WI38 (cell line): Measurements from ENCODE around the gene GATA6.
A peak's percentile ranks its signal among the peaks of the same experiment; 100 is the strongest.

ENCODE experiments used
- H3K4me3 ChIP-seq: 2 replicates; pipeline ENCODE4 v1.5.1; 2011; ENCODE audit warnings: low read depth, mild to moderate bottlenecking, control low read depth, low read length
- TF ChIP-seq, protein P1 (sequence below): IDR thresholded peaks from 2 replicates; pipeline ENCODE4 v1.5.1; 2012; ENCODE audit warnings: low read depth, mild to moderate bottlenecking, control low read depth, low read length

Gene GATA6

DNA sequence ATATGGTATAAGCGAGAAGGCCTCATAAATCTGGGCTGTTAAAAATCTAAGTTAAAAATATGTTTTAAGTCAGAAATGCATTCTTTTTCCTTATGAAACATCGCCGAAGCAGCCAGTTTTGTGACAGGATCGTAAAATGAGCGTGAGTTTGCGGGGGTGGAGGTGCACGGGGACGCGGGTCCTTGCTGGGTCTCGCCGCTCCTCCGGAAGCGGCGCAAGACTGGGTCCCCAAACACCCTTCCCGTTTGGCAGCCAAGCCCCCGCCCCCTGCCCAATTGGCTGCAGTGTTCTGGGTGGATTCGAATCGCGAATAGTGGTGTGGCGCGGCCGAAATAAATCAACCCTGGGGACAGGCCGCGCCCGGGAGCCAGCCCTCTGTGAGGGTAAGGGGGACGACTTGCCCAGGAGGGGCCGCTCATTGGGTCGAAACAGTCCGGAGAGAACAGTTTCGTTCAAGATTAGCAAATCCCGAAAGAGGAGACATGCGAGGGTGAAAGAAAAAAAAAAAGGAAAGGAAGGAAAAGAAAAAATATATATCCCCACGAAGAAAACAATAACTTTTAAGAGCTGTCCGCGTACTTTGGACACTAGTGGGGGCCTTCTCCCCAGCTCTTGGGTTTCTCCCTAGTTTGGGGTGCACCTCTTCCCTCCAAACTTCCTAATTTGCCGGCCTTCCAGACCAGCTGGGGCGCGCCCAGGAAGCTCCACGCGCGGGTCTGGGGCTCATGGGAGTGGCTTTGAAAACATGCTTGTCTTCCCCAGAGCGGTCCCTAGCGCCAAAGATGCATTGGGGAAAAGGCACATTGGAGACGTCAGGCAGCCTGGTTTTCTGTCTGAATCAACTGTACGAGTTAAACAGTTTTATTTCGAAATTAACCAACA lies 3.1 kb upstream of the GATA6 start:
- TF ChIP-seq, protein P1, sequence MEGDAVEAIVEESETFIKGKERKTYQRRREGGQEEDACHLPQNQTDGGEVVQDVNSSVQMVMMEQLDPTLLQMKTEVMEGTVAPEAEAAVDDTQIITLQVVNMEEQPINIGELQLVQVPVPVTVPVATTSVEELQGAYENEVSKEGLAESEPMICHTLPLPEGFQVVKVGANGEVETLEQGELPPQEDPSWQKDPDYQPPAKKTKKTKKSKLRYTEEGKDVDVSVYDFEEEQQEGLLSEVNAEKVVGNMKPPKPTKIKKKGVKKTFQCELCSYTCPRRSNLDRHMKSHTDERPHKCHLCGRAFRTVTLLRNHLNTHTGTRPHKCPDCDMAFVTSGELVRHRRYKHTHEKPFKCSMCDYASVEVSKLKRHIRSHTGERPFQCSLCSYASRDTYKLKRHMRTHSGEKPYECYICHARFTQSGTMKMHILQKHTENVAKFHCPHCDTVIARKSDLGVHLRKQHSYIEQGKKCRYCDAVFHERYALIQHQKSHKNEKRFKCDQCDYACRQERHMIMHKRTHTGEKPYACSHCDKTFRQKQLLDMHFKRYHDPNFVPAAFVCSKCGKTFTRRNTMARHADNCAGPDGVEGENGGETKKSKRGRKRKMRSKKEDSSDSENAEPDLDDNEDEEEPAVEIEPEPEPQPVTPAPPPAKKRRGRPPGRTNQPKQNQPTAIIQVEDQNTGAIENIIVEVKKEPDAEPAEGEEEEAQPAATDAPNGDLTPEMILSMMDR, result no peak
- H3K4me3 ChIP-seq, result no peak overlapping the region

DNA sequence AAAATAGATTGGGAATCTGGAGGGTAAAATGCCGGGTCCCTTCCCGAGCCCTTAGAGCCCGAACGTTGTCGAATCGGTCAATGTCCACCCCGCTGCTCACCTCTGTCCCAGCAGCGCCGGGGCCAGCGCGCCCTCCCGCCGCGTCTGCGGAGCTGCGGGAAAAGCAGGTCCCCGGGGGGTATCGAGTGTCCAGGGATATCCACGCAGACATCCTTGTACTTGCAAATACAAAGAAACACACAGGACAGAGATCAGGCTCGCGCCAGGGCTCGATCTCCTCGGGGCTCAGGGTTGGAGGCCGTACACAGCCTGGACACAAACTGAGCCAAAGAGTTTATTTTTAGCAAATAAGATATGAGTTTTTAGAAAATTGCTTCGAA lies 2.3 kb upstream of the GATA6 start:
- no peak overlapping the region for H3K4me3 ChIP-seq
- TF ChIP-seq, protein P1, result no peak

DNA sequence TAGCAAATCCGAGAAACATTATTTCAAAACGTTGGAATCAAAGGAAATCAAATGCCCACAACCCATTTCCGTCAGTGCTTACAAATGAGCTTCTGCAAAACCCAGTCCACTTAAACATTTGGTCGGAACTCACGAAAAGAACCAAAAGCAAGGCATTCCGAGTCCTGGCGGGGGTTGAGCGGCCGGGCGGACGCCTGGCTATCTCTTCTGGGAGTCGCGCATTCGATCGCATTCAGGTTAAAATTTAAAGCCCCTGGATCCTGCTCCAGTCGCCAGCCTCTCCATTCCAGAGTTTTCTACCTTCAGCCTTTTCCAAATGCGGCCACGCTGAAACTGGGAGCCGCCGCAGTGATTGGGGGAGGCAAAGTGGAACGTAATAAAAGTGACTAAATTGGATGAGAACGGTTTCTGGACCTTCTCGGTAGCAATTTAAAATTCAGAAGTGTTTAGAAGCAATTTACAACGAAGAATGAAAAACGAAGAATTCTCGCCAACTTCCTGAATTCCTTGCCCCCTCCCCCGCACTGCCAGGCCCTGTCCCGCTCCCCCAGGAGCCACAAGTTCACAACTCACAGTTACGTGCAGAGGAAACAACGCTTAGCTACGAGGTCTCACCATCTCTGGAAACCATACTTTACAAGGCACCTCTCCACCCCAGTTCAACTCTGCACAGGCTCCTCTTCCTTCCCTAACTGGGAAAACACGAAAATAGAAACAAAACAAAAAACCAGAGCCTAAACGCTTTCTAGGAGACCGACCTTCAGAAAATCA lies 1.7 kb upstream of the GATA6 start:
- no peak overlapping the region for H3K4me3 ChIP-seq
- TF ChIP-seq, protein P1, result no peak

DNA sequence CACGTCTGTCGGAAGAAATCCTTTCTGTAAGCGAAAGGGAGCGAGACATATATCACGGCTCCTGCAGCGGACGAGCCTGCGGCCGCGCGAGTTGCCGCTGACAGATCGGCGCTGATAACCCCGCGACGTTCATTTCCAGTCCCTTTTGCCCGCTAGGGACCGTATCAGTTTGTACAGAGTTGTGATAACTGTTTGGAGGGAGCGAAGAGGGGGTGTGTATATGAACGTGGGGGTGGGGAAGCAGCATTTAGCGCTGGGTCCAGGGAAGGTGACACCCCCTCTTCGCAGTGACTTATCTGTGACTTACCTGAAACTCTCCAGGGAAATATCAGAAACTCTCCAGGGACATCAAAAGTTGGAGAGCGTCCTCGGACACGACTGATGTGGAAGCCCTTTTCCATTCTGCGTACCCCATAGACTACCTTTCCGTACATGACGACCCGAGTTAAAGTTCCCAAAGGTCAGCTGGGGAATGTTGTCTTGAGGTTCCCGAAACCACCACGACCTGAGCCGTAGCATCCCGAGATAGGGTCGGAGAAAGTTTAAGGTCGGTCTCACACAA lies 948 bp upstream of the GATA6 start:
- H3K4me3 ChIP-seq, result peak overlapping the region; percentile 86

DNA sequence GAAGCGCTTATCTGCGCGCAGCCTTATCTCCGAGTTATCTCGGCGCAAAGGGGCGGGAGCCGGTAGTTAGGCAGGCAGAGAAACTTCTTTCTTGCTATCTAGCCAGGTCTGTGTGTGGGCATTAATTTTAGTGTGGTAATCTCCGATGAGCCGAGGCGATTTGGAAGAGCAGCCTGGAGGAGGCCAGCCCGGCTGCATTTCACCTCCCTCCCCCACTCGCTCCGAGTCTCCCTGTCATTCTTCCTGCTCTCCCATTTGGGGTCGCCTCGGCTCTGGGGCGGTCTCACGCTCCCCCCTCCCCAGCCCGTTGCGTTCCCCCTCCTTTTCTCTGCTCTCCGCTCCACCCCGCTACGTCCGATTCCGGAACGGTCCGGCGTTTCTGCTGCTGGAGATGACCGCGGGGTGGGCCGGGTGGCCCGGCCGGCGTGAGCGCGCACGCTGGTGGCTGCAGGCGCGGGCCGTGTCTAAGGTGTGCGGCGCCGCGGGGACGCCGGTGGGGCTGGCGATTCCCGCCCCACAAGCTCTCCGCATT lies 566 bp downstream of the GATA6 start:
- TF ChIP-seq, protein P1, result no peak
- H3K4me3 ChIP-seq, result peak overlapping the region; percentile 86

More for the DNA sequence above, 948 bp upstream of the GATA6 start:
- TF ChIP-seq, protein P1, result no peak

DNA sequence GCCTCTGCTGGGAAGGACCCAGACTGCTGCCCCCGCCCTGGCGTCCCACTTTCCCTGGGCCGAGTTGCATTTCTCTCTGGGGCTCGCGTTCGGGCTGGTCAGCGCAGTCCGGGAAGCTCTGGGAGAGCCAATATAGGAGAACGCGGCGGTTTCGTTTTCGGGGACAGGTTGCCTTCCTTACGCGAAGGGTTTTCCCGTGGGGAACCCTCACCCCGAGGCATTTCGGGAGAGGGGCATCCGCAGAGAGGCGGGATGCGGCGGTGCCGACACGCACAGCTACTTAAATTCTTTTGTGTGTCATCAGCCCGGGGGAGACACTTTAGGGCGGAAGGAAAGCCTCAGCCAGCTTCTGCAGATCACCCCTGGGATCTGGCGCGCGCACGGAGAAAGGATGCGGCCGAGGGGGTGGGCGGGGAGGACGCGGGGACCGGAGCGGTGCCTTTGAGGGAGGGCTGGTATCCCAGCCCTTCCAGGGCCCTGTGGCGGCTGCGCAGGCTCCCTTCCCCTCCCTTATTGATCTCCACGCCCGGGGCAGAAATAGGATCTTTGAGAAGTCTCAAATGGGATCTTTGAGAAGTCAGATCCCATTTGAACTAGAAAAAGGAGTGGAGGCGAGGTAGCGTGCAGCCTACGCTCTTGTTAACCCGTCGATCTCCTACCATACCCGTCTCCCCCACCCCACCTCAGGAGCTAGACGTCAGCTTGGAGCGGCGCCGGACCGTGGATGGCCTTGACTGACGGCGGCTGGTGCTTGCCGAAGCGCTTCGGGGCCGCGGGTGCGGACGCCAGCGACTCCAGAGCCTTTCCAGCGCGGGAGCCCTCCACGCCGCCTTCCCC lies 1.2 kb downstream of the GATA6 start:
- TF ChIP-seq, protein P1, result no peak
- H3K4me3 ChIP-seq, result peak overlapping the region; percentile 86
